ENCODE data around the gene ZSCAN23. TPM values are rescaled to one million over a fixed set of nuclear protein-coding genes. Genes with fewer than 3 reads are reported as not detected.

Gene ZSCAN23
- total and polyA plus RNA-seq, 8 donors, result 0.42 to 3.3 (median 1.1) TPM

DNA sequence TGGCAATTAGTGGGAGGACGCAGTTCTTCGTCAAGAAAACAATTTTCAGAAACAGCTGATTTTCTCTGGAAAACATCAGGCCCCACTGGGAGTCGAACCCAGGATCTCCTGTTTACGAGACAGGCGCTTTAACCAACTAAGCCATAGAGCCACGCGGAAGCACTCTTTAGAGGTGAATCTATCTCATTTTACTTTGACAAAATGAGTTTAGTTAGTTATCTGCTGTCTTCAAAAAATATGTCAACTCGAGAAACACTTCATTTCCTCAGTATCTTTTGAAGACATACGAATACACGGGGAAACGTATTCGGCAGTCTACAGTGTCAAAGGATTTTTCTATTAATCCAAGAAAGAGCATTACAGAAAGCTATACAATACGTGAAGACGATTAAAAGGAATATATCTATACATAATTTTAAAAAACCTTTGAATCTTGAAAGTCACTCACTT lies 45.6 kb upstream of the ZSCAN23 start:
- 46 to 50% methylated on average over 14 of the region's 14 CpGs for WGBS, 2 donors
- H3K36me3 ChIP-seq, result no peaks in the 10 kb centered on the region
- H3K27me3 ChIP-seq, result peaks cover 0 to 41% (median 0%) of the 10 kb centered on the region in 4 donors
- no peaks in the 10 kb centered on the region for H3K9me3 ChIP-seq
- H3K4me3 ChIP-seq, result no peak overlapping the region
- TF ChIP-seq, protein P1, sequence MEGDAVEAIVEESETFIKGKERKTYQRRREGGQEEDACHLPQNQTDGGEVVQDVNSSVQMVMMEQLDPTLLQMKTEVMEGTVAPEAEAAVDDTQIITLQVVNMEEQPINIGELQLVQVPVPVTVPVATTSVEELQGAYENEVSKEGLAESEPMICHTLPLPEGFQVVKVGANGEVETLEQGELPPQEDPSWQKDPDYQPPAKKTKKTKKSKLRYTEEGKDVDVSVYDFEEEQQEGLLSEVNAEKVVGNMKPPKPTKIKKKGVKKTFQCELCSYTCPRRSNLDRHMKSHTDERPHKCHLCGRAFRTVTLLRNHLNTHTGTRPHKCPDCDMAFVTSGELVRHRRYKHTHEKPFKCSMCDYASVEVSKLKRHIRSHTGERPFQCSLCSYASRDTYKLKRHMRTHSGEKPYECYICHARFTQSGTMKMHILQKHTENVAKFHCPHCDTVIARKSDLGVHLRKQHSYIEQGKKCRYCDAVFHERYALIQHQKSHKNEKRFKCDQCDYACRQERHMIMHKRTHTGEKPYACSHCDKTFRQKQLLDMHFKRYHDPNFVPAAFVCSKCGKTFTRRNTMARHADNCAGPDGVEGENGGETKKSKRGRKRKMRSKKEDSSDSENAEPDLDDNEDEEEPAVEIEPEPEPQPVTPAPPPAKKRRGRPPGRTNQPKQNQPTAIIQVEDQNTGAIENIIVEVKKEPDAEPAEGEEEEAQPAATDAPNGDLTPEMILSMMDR (IDR thresholded peaks at IDR 0.05), result no peak
- no peak for DNase-seq
- no peak for FAIRE-seq
- H3K4me1 ChIP-seq, result no peaks in the 10 kb centered on the region
- no peak for ATAC-seq
- no peak overlapping the region for H3K27ac ChIP-seq
- intact Hi-C loops (cut with DNase I), result no loop called here

DNA sequence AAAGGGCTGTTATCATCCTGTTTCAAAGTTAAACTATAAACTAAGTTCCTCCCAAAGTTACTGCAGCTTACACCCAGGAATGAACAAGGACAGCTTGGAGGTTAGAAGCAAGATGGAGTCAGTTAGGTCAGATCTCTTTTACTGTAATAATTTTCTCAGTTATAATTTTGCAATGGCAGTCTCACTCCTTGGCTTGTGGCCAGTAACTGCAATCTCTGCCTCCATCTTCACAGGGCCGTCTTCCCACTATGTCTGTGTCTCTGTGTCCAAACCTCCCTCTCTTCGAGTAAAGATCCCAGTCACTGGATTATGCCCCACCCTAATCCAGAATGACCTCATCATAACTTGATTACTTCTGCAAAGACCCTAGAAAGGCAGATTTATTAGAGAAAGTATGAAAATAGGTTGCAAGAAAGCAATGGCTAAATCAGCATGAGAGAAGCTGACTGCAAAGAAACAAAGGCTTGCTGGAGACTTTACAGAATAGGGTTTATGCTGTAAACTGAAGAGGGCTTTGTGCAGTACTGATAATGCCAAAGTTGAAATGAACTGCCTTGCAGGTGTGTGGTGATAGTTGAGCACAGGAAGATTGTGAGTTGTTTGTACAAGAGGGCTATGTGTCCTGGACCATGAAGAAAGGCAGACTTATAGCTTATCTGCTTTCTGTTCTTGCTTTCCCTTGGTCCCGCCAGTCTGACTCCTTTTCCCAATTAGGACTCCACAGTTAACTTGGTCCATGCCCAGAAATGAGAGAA lies 43.9 kb upstream of the ZSCAN23 start:
- H3K4me3 ChIP-seq, result no peak overlapping the region
- no peak for DNase-seq
- intact Hi-C loops (cut with DNase I), result no loop called here
- H3K9me3 ChIP-seq, result no peaks in the 10 kb centered on the region
- H3K4me1 ChIP-seq, result no peaks in the 10 kb centered on the region
- H3K27ac ChIP-seq, result no peak overlapping the region
- ATAC-seq, result no peak
- FAIRE-seq, result no peak
- peaks cover 0 to 37% (median 0%) of the 10 kb centered on the region in 4 donors for H3K27me3 ChIP-seq
- 50 to 57% methylated on average over 3 of the region's 3 CpGs for WGBS, 2 donors
- no peaks in the 10 kb centered on the region for H3K36me3 ChIP-seq
- TF ChIP-seq, protein P1 (IDR thresholded peaks at IDR 0.05), result no peak

DNA sequence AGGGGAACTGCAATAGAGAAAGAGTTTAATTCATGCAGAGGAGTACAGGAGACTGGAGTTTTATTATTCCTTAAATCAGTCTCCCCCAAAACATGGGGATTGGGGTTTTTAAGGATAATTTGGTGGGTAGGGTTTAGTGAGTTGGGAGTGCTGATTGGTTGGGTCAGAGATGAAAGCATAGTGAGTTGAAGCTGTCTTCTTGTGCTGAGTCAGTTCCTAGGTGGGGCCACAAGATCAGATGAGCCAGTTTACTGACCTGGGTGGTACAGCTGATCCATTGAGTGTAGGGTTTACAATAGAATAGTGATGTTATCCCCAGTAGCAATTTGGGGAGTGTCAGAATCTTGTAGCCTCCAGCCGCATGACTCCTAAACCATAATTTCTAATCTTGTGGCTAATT lies 43.2 kb upstream of the ZSCAN23 start:
- Histone ChIP-seq H3K36me3 (no peaks in the 10 kb centered on the region), H3K27ac (no peak overlapping the region), H3K4me3 (no peak overlapping the region), H3K27me3 (peaks cover 0 to 33% (median 0%) of the 10 kb centered on the region in 4 donors), H3K9me3 (no peaks in the 10 kb centered on the region), H3K4me1 (no peaks in the 10 kb centered on the region)
- TF ChIP-seq, protein P1 (IDR thresholded peaks at IDR 0.05), result no peak
- FAIRE-seq (no peak), ATAC-seq (no peak), DNase-seq (no peak)
- intact Hi-C loops (cut with DNase I), result no loop called here
- WGBS, 2 donors, result 78 to 84% methylated on average over 1 of the region's 1 CpG

DNA sequence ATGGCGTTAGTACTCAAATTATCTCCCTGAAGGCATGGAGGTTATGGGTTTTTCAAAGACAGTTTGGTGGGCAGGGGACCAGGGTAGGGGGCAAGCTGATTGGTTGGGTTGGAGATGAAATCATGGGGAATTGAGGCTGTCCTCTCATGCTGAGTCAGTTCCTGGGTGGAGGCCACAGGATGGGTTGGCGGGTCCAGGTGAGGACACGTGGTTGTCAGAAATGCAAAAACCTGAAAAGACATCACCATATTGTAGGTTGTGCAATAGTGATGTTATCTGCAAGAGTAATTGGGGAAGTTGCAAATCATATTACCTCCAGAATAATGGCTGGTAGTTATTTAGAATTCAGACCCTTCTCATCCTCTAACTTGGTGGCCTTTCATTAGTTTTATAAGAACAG lies 42.2 kb upstream of the ZSCAN23 start:
- intact Hi-C loops (cut with DNase I), result no loop called here
- ATAC-seq (no peak), DNase-seq (no peak), FAIRE-seq (no peak)
- Histone ChIP-seq H3K4me1 (no peaks in the 10 kb centered on the region), H3K36me3 (no peaks in the 10 kb centered on the region), H3K4me3 (no peak overlapping the region), H3K27ac (no peak overlapping the region), H3K9me3 (no peaks in the 10 kb centered on the region), H3K27me3 (peaks cover 0 to 30% (median 0%) of the 10 kb centered on the region in 4 donors)
- TF ChIP-seq, protein P1 (IDR thresholded peaks at IDR 0.05), result no peak
- WGBS, 2 donors, result 78 to 92% methylated on average over 3 of the region's 3 CpGs

DNA sequence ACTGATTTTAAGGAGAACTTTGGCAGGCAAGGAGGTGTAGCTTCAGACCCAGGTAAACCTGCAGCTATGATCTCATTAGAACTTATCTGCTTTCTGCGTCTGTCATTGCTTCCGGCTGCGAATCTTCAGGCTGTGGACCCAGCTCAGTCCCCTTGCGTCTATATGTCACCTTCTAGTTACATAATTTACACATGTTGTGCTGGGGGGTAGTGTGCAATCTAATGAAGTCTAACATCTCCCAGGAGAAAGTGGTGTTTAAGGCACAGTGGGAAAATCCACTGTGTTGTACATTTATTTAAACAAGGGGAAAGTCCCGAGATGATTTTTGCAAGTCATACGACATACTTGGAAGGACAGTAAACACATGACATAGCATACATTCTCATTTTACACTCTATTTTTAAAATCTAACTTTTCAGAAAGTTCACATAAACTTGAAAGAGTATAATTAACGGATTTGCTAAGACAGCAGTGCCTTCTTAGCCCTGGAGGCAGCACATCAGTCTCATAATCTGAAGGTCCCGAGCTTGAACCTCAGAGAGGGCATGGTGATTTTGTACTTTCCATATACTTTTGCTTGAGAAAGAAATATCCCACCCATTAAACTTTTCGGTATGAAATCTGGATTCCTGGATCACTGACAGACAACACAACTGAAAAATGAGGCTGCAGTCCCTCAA lies 37.1 kb upstream of the ZSCAN23 start:
- WGBS, 2 donors, result 38 to 49% methylated on average over 9 of the region's 9 CpGs
- TF ChIP-seq, protein P1 (IDR thresholded peaks at IDR 0.05), result no peak
- H3K27ac ChIP-seq, result no peak overlapping the region
- no peaks in the 10 kb centered on the region for H3K36me3 ChIP-seq
- H3K4me1 ChIP-seq, result no peaks in the 10 kb centered on the region
- no peak for FAIRE-seq
- H3K27me3 ChIP-seq, result peaks cover 0 to 40% (median 6%) of the 10 kb centered on the region in 4 donors
- no peak overlapping the region for H3K4me3 ChIP-seq
- no peak for DNase-seq
- no peaks in the 10 kb centered on the region for H3K9me3 ChIP-seq
- ATAC-seq, result no peak
- intact Hi-C loops (cut with DNase I), result no loop called here

All from pancreas (tissue), 10 donors.